ENCODE measurements around the gene TOP2B.

- TF ChIP-seq CTCF (IDR thresholded peaks at IDR 0.05; ENCODE audit: low read depth, low read length) (no peak), EZH2phosphoT487 (IDR thresholded peaks at IDR 0.05; ENCODE audit: low read depth) (no peak)
These were observed 28.5 kb upstream of the TOP2B start for GRCh38 chr3:25693238-25693637.
